SIG-M5 (cell line): ENCODE data around the gene KRT78.

Experiments
- DNase-seq: peaks from one replicate; lab custom pipeline; 2025; lab: John Stamatoyannopoulos, UW

The KRT78 gene

GRCh38 chr12:52824741-52825410 is 23.9 kb downstream of the KRT78 start:
- no peak for DNase-seq

- no peak for DNase-seq
These were observed 24.9 kb downstream of the KRT78 start for GRCh38 chr12:52823761-52824450.

GRCh38 chr12:52822771-52823510 is 25.9 kb downstream of the KRT78 start:
- DNase-seq = no peak

- no peak for DNase-seq
These were observed 26.8 kb downstream of the KRT78 start for GRCh38 chr12:52821826-52822660.

- DNase-seq = no peak
These were observed 27.6 kb downstream of the KRT78 start for GRCh38 chr12:52821071-52821730.

GRCh38 chr12:52820521-52820920 is 28.3 kb downstream of the KRT78 start:
- DNase-seq = no peak

GRCh38 chr12:52819731-52820510 is 28.9 kb downstream of the KRT78 start:
- DNase-seq = no peak

GRCh38 chr12:52818887-52819420 is 29.8 kb downstream of the KRT78 start:
- DNase-seq = no peak

- no peak for DNase-seq
These were observed 30.4 kb downstream of the KRT78 start for GRCh38 chr12:52818388-52818787.

- no peak for DNase-seq
These were observed 31.0 kb downstream of the KRT78 start for GRCh38 chr12:52817699-52818238.

GRCh38 chr12:52817003-52817698 is 31.6 kb downstream of the KRT78 start:
- DNase-seq = no peak

- DNase-seq = no peak
These were observed 32.9 kb downstream of the KRT78 start for GRCh38 chr12:52815676-52816588.

GRCh38 chr12:52815161-52815560 is 33.6 kb downstream of the KRT78 start:
- DNase-seq = no peak

- DNase-seq = no peak
These were observed 34.1 kb downstream of the KRT78 start for GRCh38 chr12:52814710-52815155.

GRCh38 chr12:52813885-52814709 is 34.7 kb downstream of the KRT78 start, which contains the start of gene KRT4:
Gene KRT4 (minus strand): TSS chr12:52814116. CDS start chr12:52814058, 58 bp downstream.
- no peak for DNase-seq

GRCh38 chr12:52813203-52813819 is 35.5 kb downstream of the KRT78 start:
- DNase-seq = no peak

- DNase-seq = no peak
These were observed 36.0 kb downstream of the KRT78 start for GRCh38 chr12:52812749-52813148.
